Cardiac muscle cell (in vitro differentiated cells and primary cell): ENCODE results near the gene RCL1. TPM values are rescaled to one million over a fixed set of nuclear protein-coding genes. Genes with fewer than 3 reads are reported as not detected.

Experiments used
- DNase-seq, 2 donors: peaks; one replicate each; pipeline versions ENCODE4 v3.0.0 to v3.0.0-alpha.2; 2010 to 2017; ENCODE audit warnings: low read depth in 1 of 2, low spot score in 1 of 2
- H3K27ac ChIP-seq: fragments of 200-600 bp; sonication (generic); 2 replicates; pipeline ENCODE4 v1.5.1; 2016
- H3K27me3 ChIP-seq: fragments of 200-600 bp; sonication (generic); 2 replicates; pipeline ENCODE4 v1.6.0; 2016; ENCODE audit warnings: control low read depth
- H3K36me3 ChIP-seq: fragments of 200-600 bp; sonication (generic); 2 replicates; pipeline ENCODE4 v1.5.1; 2016; ENCODE audit warnings: control low read depth
- H3K4me1 ChIP-seq: fragments of 200-600 bp; sonication (generic); 2 replicates; pipeline ENCODE4 v1.8.1; 2017; ENCODE audit warnings: low read depth, mild to moderate bottlenecking, mixed run types
- H3K4me3 ChIP-seq: fragments of 200-600 bp; sonication (generic); 2 replicates; pipeline ENCODE4 v1.5.1; 2016; ENCODE audit warnings: mild to moderate bottlenecking
- H3K9me3 ChIP-seq: fragments of 200-600 bp; sonication (generic); 2 replicates; pipeline ENCODE4 v1.5.1; 2017; ENCODE audit warnings: low read depth, mild to moderate bottlenecking, control low read depth
- polyA plus RNA-seq: library from polyadenylated mRNA; unstranded; fragments of >200 nt; fragmentation: Nextera tagmentation; extraction: Ambion mirVana; gene quantifications from 2 replicates; pipeline ENCODE4 v1.2.1, GENCODE V29; 2016
- total RNA-seq: library from RNA; depleted of rRNA; stranded (reverse); fragments of >200 nt; gene quantifications from 2 replicates; pipeline ENCODE4 v1.2.3, GENCODE V29; 2016
- TF ChIP-seq, protein P1 (sequence below): IDR thresholded peaks from 2 replicates; pipeline ENCODE4 v1.5.1; 2012; ENCODE audit warnings: low read depth, mild to moderate bottlenecking, low read length

RCL1 gene
- total and polyA plus RNA-seq, 2 experiments from 2014 or later: 15.1 to 17.9 TPM

DNA sequence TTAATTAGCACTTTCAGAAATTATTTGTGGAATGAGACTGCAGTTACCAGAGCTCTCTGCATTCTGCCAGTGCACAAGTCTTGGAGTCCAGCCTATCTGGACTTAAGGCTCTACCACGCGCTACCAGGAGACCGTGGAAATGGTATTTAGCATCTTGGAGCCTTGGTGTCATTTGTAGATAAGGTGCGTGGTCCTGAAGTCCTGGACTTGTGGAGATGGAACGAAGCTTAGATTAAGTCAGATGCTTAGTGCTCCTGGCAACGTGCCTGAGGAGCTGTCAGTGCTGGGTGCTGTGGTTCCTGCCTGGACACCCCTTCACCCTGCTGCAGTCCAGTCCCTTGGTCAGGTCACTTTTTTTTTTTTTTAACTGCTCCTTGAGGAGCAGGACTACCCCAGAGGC, 59.7 kb downstream of the RCL1 start:
- TF ChIP-seq, protein P1, sequence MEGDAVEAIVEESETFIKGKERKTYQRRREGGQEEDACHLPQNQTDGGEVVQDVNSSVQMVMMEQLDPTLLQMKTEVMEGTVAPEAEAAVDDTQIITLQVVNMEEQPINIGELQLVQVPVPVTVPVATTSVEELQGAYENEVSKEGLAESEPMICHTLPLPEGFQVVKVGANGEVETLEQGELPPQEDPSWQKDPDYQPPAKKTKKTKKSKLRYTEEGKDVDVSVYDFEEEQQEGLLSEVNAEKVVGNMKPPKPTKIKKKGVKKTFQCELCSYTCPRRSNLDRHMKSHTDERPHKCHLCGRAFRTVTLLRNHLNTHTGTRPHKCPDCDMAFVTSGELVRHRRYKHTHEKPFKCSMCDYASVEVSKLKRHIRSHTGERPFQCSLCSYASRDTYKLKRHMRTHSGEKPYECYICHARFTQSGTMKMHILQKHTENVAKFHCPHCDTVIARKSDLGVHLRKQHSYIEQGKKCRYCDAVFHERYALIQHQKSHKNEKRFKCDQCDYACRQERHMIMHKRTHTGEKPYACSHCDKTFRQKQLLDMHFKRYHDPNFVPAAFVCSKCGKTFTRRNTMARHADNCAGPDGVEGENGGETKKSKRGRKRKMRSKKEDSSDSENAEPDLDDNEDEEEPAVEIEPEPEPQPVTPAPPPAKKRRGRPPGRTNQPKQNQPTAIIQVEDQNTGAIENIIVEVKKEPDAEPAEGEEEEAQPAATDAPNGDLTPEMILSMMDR: no peak
- H3K27ac ChIP-seq: no peak overlapping the region
- no peak for DNase-seq
- no peaks in the 10 kb centered on the region for H3K36me3 ChIP-seq
- H3K27me3 ChIP-seq: no peaks in the 10 kb centered on the region
- H3K9me3 ChIP-seq: no peaks in the 10 kb centered on the region
- no peak overlapping the region for H3K4me3 ChIP-seq
- H3K4me1 ChIP-seq: no peaks in the 10 kb centered on the region

DNA sequence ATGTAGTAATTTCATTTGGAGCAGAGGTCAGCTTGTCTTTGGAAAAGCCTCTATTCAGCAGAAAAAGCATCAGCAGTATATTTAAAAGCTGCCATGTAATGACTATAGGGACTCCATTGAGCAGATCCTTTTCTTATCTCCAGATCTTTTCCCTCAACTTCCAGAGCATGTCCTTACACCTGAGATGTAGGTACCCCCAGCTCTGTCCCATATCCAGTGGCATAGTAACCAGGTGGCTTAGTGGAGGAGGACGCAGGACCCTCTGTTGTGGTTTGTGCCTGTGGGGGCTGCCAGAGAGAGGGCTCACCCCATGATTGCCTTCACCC, 61.5 kb downstream of the RCL1 start:
- Histone ChIP-seq H3K4me3 (no peak overlapping the region), H3K4me1 (no peaks in the 10 kb centered on the region), H3K27me3 (no peaks in the 10 kb centered on the region), H3K36me3 (no peaks in the 10 kb centered on the region), H3K27ac (no peak overlapping the region), H3K9me3 (no peaks in the 10 kb centered on the region)
- TF ChIP-seq, protein P1: no peak
- DNase-seq: no peak

DNA sequence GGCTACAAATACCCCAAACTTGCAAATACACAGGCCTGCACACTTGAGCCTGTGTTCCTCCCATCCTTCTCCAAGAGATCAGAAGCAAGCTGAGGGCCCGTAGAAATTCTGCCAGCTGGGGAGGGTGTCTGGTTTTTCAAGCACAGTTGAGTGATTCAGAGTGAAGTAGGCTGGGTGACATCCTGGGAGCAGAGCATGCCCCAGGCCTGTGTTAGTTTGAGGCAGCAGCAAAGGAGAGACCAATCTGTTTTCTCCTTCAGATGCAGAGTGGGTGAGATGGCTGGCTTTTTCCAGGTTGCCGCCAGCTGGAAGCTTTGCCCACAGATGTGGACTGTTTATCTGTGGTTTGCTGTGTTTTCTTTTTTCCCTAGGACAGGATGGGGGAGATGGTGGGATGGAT, 63.1 kb downstream of the RCL1 start:
- TF ChIP-seq, protein P1: no peak
- Histone ChIP-seq H3K4me3 (no peak overlapping the region), H3K36me3 (no peaks in the 10 kb centered on the region), H3K27ac (no peak overlapping the region), H3K9me3 (no peaks in the 10 kb centered on the region), H3K27me3 (no peaks in the 10 kb centered on the region), H3K4me1 (no peaks in the 10 kb centered on the region)
- no peak for DNase-seq

DNA sequence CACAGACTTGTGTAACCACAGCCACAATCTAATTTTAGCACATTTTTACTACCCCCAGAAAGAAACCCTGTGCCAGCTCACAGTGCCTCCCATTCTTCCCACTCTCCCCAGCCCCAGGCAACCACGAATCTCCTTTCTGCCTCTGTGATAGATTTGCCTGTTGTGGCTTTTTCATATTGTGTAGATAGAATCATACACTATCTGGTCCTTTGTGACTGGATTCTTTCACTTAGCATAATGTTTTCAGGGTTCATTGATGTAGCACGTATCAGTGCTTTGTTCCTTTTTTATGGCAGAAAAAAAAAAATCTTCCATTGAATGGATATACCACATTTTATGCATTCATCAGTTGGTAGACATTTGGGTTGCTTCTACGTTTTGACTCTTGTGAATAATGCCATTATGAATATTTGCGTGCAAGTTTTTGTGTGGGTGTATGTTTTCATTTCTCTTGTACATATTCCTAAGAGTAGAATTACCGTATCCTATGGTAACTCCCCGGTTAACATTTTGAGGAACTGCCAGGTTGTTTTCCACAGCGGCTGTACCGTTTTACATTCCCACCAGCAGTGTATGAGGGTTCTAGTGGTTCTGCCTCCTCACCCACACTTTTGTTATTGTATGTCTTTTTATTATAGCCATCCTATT, 64.5 kb downstream of the RCL1 start:
- Histone ChIP-seq H3K27me3 (no peaks in the 10 kb centered on the region), H3K9me3 (no peaks in the 10 kb centered on the region), H3K27ac (no peak overlapping the region), H3K36me3 (no peaks in the 10 kb centered on the region), H3K4me1 (no peaks in the 10 kb centered on the region), H3K4me3 (no peak overlapping the region)
- TF ChIP-seq, protein P1: no peak
- DNase-seq: no peak

DNA sequence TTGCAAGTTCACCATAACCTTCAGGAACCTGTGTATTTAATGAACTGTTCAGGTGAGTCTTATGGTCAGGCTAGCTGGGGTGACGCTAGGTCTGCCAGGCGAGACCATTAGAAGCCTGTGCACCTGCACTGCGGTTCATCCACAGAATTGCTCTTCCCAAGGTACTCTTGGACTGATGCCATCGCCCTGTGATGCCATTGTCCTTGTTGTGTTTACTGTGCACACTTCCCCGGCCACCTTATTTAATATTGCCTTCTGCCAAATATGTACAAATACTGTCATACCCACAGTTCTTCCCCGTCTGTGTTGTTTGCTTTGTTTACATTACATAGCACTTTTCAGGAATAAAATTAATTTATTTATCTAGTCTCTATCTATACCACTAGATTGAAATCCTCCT, 66.3 kb downstream of the RCL1 start:
- H3K27ac ChIP-seq: no peak overlapping the region
- TF ChIP-seq, protein P1: no peak
- H3K36me3 ChIP-seq: no peaks in the 10 kb centered on the region
- H3K4me1 ChIP-seq: no peaks in the 10 kb centered on the region
- H3K9me3 ChIP-seq: no peaks in the 10 kb centered on the region
- no peaks in the 10 kb centered on the region for H3K27me3 ChIP-seq
- H3K4me3 ChIP-seq: no peak overlapping the region
- DNase-seq: no peak

DNA sequence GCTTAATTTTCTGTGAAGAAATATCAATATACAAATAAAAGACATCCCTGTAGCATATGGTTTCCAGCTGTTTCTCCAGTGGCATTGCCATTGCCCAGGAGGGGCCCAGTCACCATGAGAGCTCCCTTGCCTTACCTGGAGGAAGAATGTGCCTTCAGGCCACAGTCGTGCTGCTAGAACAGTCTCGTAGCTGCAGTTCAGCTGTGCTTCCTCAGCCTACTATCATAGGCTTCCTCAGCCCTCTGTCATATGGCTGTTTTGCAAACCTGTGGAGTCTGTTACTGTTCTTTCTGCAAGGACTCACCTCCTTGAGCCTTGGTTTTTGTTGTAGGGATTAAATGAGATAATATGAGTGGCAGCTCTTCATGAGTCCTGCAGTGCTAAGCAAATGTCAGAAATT, 67.6 kb downstream of the RCL1 start:
- TF ChIP-seq, protein P1: no peak
- Histone ChIP-seq H3K9me3 (no peaks in the 10 kb centered on the region), H3K27me3 (no peaks in the 10 kb centered on the region)

More for the DNA sequence above, 67.6 kb downstream of the RCL1 start:
- Histone ChIP-seq H3K4me3 (no peak overlapping the region), H3K27ac (no peak overlapping the region), H3K36me3 (no peaks in the 10 kb centered on the region), H3K4me1 (no peaks in the 10 kb centered on the region)
- no peak for DNase-seq
